Activated effector memory CD4-positive, alpha-beta T cell treated with anti-CD3 and anti-CD28 coated beads, Interleukin-2, amount 50 U/mL, for 16 hours (primary cell): ENCODE results near the gene ATP9A.
A peak's percentile ranks its signal among the peaks of the same experiment; 100 is the strongest.
"Not testable (repeated sequence)": the region's sequence is repeated elsewhere in the genome, so short reads cannot be mapped to it uniquely, and the experiment has no call there.

ENCODE experiments used
- DNase-seq: peaks from one replicate; pipeline ENCODE4 v3.0.0-alpha.2; 2020

ATP9A gene

GRCh38 chr20:51651921-51652549 lies 116.2 kb downstream of the ATP9A start:
- no peak for DNase-seq

- no peak for DNase-seq
These were observed 117.5 kb downstream of the ATP9A start for GRCh38 chr20:51650685-51651134.

- DNase-seq, result no peak
These were observed 119.6 kb downstream of the ATP9A start for GRCh38 chr20:51648571-51648947.

GRCh38 chr20:51647674-51648570 lies 120.3 kb downstream of the ATP9A start:
- DNase-seq, result no peak

GRCh38 chr20:51643810-51644209 lies 124.4 kb downstream of the ATP9A start:
- not testable (repeated sequence) for DNase-seq

GRCh38 chr20:51643390-51643789 lies 124.8 kb downstream of the ATP9A start:
- no peak for DNase-seq

- DNase-seq, result no peak
These were observed 126.3 kb downstream of the ATP9A start for GRCh38 chr20:51641866-51642265.

- DNase-seq, result no peak
These were observed 127.4 kb downstream of the ATP9A start for GRCh38 chr20:51640743-51641142.

GRCh38 chr20:51639206-51639832 lies 128.9 kb downstream of the ATP9A start:
- peak; percentile 85 for DNase-seq

GRCh38 chr20:51637241-51637640 lies 130.9 kb downstream of the ATP9A start:
- DNase-seq, result no peak

- peak; percentile 80 for DNase-seq
These were observed 132.1 kb downstream of the ATP9A start for GRCh38 chr20:51636123-51636522.

- DNase-seq, result no peak
These were observed 132.5 kb downstream of the ATP9A start for GRCh38 chr20:51635680-51636079.

- DNase-seq, result peak; percentile 68
These were observed 133.3 kb downstream of the ATP9A start for GRCh38 chr20:51634877-51635276.

- DNase-seq, result no peak
These were observed 133.9 kb downstream of the ATP9A start for GRCh38 chr20:51634257-51634656.

GRCh38 chr20:51633430-51633829 lies 134.8 kb downstream of the ATP9A start:
- DNase-seq, result no peak

- DNase-seq, result no peak
These were observed 136.2 kb downstream of the ATP9A start for GRCh38 chr20:51631953-51632352.

GRCh38 chr20:51631011-51631950 lies 136.9 kb downstream of the ATP9A start:
- peak; percentile 69 for DNase-seq

GRCh38 chr20:51629399-51630058 lies 138.7 kb downstream of the ATP9A start:
- DNase-seq, result no peak

- no peak for DNase-seq
These were observed 139.4 kb downstream of the ATP9A start for GRCh38 chr20:51628533-51629398.

- DNase-seq, result no peak
These were observed 140.6 kb downstream of the ATP9A start for GRCh38 chr20:51627586-51627985.

GRCh38 chr20:51625105-51625504 lies 143.1 kb downstream of the ATP9A start:
- DNase-seq, result no peak
